Fibroblast of lung (primary cell): ENCODE results near the gene ARIH2. TPM values are rescaled to one million over a fixed set of nuclear protein-coding genes. Genes with fewer than 3 reads are reported as not detected.
"Not testable (repeated sequence)": the region's sequence is repeated elsewhere in the genome, so short reads cannot be mapped to it uniquely, and the experiment has no call there.

Experiments used
- DNase-seq, 2 donors: peaks; one replicate each; pipeline versions ENCODE4 v3.0.0 to v3.0.0-alpha.2; 2010; ENCODE audit warnings: low read depth in 2 of 2
- H2AFZ ChIP-seq: 2 replicates; pipeline ENCODE4 v1.5.1; 2012; ENCODE audit warnings: low read length, control low read depth, inconsistent platforms
- H3K27ac ChIP-seq: 2 replicates; pipeline ENCODE4 v1.5.1; 2011; ENCODE audit warnings: low read length, control low read depth; ENCODE audit not compliant: insufficient read depth
- H3K27me3 ChIP-seq: 2 replicates; pipeline ENCODE4 v1.5.1; 2011; ENCODE audit warnings: mild to moderate bottlenecking, low read length; ENCODE audit not compliant: control insufficient read depth, insufficient read depth
- H3K36me3 ChIP-seq: 2 replicates; pipeline ENCODE4 v1.5.1; 2011; ENCODE audit warnings: low read length; ENCODE audit not compliant: control insufficient read depth, insufficient read depth
- H3K4me1 ChIP-seq: 2 replicates; pipeline ENCODE4 v1.5.1; 2011; ENCODE audit warnings: low read length; ENCODE audit not compliant: control insufficient read depth, insufficient read depth; ENCODE audit errors: extremely low read depth
- H3K4me2 ChIP-seq: 2 replicates; pipeline ENCODE4 v1.5.1; 2011; ENCODE audit warnings: low read length, control low read depth; ENCODE audit not compliant: insufficient read depth; ENCODE audit errors: extremely low read depth
- H3K4me3 ChIP-seq, 4 experiments: fragments of 200-600 bp in 1 of 4; sonication (generic) in 1 of 4; replicated peaks in 1 of 4; 2 replicates each; pipeline ENCODE4 v1.5.1; 2011 to 2016; ENCODE audit warnings: low read length in 4 of 4, low read depth in 3 of 4, mild to moderate bottlenecking in 3 of 4, control low read depth in 2 of 4, inconsistent platforms in 1 of 4, mixed read lengths in 1 of 4; ENCODE audit not compliant: insufficient read depth in 1 of 4; ENCODE audit errors: control extremely low read depth in 1 of 4
- H3K79me2 ChIP-seq: 2 replicates; pipeline ENCODE4 v1.5.1; 2012; ENCODE audit warnings: mild to moderate bottlenecking, low read length, inconsistent platforms; ENCODE audit not compliant: control insufficient read depth, insufficient read depth
- H3K9ac ChIP-seq: 2 replicates; pipeline ENCODE4 v1.5.1; 2011; ENCODE audit warnings: mild to moderate bottlenecking, low read length, control low read depth; ENCODE audit not compliant: insufficient read depth
- H3K9me3 ChIP-seq: 2 replicates; pipeline ENCODE4 v1.5.1; 2012; ENCODE audit warnings: low read depth, low read length; ENCODE audit not compliant: control insufficient read depth, insufficient read depth
- H4K20me1 ChIP-seq: 2 replicates; pipeline ENCODE4 v1.5.1; 2011; ENCODE audit warnings: low read length; ENCODE audit not compliant: control insufficient read depth, insufficient read depth; ENCODE audit errors: extremely low read depth
- EZH2 ChIP-seq: IDR thresholded peaks from 2 replicates; pipeline ENCODE4 v1.5.1; 2012; ENCODE audit warnings: low read length, control low read depth, mild to moderate bottlenecking; ENCODE audit errors: missing control alignments
- polyA plus RNA-seq, 2 donors: library from polyadenylated mRNA; depleted of rRNA in 1 of 2; stranded (reverse) in 1 of 2; unstranded in 1 of 2; fragments of >200 nt; gene quantifications; 2 replicates each; pipeline ENCODE4 v1.2.1, GENCODE V29; 2011 to 2012; ENCODE audit warnings: missing spikeins in 1 of 2
- total RNA-seq: library from RNA; depleted of rRNA; stranded (reverse); fragments of >200 nt; gene quantifications from 2 replicates; pipeline ENCODE4 v1.2.1, GENCODE V29; 2014
- TF ChIP-seq, protein P1 (sequence below), 2 donors: IDR thresholded peaks in 1 of 2; conservative IDR thresholded peaks in 1 of 2; 1 replicate in 1 of 2; 2 replicates in 1 of 2; pipeline ENCODE4 v1.5.1; 2011 to 2012; ENCODE audit warnings: low read length in 2 of 2, control low read depth in 1 of 2, inconsistent platforms in 1 of 2, low read depth in 1 of 2, mild to moderate bottlenecking in 1 of 2

Gene ARIH2
- total and polyA plus RNA-seq, 2 donors (not counting 1 experiment from before 2014, with no cell fraction given) = 71.4 to 91.7 TPM

DNA sequence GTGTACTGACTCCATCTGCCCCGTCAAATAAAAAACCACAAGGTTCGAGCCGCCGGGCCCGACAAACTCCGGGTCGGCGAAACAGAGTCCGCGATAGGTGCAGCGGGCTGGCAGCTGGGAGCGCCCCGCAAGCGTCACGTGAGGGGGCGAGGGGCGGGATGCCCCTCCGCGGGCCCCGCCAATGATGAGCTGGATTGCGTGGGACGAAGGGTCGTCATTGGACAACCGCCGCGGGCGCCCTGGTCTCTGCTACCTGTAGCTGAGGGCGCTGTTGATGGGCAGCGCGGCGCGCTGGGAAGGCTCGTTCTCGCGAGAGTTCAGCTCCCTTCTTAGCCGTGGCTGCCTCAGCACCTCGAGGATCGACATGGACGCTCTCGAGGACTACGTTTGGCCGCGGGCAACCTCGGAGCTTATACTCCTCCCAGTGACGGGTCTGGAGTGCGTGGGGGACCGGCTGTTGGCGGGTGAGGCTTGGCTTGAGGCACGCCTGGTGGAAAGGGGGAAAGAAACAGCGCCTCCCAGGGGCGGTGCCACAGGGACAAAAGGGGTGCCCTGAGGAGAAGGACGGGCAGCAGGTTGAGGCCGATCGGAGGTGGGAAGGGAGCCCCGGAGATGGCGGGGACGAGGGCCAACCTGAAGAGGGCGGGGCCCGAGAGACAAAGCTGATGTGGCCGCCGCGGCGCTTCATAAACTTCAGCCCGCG lies 88.6 kb downstream of the ARIH2 start, which contains the start of gene WDR6:
TSS of gene WDR6 (plus strand) at position 324 of the 703 bp plus-strand sequence. CDS start at position 365, 41 bp downstream.
- TF ChIP-seq EZH2 = no peak
- TF ChIP-seq, protein P1, sequence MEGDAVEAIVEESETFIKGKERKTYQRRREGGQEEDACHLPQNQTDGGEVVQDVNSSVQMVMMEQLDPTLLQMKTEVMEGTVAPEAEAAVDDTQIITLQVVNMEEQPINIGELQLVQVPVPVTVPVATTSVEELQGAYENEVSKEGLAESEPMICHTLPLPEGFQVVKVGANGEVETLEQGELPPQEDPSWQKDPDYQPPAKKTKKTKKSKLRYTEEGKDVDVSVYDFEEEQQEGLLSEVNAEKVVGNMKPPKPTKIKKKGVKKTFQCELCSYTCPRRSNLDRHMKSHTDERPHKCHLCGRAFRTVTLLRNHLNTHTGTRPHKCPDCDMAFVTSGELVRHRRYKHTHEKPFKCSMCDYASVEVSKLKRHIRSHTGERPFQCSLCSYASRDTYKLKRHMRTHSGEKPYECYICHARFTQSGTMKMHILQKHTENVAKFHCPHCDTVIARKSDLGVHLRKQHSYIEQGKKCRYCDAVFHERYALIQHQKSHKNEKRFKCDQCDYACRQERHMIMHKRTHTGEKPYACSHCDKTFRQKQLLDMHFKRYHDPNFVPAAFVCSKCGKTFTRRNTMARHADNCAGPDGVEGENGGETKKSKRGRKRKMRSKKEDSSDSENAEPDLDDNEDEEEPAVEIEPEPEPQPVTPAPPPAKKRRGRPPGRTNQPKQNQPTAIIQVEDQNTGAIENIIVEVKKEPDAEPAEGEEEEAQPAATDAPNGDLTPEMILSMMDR (conservative IDR thresholded peaks at IDR 0.05 in 1 of 2, IDR thresholded peaks at IDR 0.05 in 1 of 2; ENCODE audit: low read depth in 1 of 2, low read length in 2 of 2) = peak; percentile 12 to 32
- Histone ChIP-seq H3K9ac (peak within 1 kb of the TSS; percentile 71), H3K79me2 (peaks cover 27% of the 10 kb centered on the region), H3K27me3 (no peaks in the 10 kb centered on the region), H3K9me3 (no peaks in the 10 kb centered on the region), H3K4me3 (peak within 1 kb of the TSS; percentile 51 to 84 (median 72)), H2AFZ (peak within 1 kb of the TSS; percentile 37), H3K27ac (peak within 1 kb of the TSS; percentile 85), H3K4me2 (peak within 1 kb of the TSS; percentile 99), H3K4me1 (peaks cover 4% of the 10 kb centered on the region), H3K36me3 (peaks cover 10% of the 10 kb centered on the region), H4K20me1 (no peaks in the 10 kb centered on the region)
- DNase-seq = peak; percentile 97

DNA sequence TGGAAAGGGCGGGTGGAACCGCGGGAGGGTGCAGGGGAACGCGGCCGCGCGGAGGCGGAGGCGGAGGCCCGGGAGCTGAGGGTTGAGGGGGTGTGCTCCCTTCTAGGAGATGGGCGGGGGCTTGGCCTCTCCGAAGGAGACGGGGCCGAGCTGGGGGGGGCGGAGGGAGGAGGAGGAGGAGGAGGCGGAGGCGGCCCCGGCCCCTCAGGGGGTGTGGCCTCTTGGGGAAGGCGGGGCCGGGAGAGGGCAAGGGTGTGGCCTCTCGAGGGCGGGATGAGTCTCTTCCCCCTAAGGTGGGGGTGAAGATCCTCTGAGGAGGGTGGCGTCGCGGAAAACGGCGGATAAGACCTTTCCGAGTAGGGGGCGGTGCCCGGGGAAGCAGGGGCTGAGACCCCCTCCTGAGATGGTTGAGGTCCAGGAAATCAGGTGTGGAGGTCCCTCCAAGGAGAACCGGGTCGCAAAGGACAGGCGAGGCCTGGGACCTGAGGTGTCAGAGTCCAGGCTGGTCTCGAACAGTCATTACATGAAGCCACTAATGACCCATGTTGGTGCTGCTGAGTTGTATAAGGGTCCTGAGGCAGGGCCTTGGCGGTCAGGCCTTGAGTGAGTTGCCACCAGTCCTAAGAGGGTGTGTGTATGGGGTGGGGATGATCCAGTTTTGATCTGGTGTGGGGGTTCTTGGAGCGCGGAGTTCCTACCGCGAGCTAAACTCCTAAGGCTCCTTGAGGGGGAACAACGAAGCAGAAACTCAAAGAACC lies 89.3 kb downstream of the ARIH2 start:
- H3K27ac ChIP-seq = peak overlapping the region; percentile 85
- no peaks in the 10 kb centered on the region for H4K20me1 ChIP-seq
- H3K9ac ChIP-seq = peak overlapping the region; percentile 71
- H2AFZ ChIP-seq = peak overlapping the region; percentile 37
- H3K79me2 ChIP-seq = peaks cover 35% of the 10 kb centered on the region
- H3K4me3 ChIP-seq = peak overlapping the region; percentile 51 to 84 (median 72)
- H3K9me3 ChIP-seq = no peaks in the 10 kb centered on the region
- peak overlapping the region; percentile 99 for H3K4me2 ChIP-seq
- H3K27me3 ChIP-seq = no peaks in the 10 kb centered on the region
- peaks cover 12% of the 10 kb centered on the region for H3K36me3 ChIP-seq
- peak; percentile 80 to 83 for DNase-seq
- TF ChIP-seq, protein P1 (conservative IDR thresholded peaks at IDR 0.05 in 1 of 2, IDR thresholded peaks at IDR 0.05 in 1 of 2; ENCODE audit: low read depth in 1 of 2, low read length in 2 of 2) = no peak
- TF ChIP-seq EZH2 = no peak
- peaks cover 4% of the 10 kb centered on the region for H3K4me1 ChIP-seq

DNA sequence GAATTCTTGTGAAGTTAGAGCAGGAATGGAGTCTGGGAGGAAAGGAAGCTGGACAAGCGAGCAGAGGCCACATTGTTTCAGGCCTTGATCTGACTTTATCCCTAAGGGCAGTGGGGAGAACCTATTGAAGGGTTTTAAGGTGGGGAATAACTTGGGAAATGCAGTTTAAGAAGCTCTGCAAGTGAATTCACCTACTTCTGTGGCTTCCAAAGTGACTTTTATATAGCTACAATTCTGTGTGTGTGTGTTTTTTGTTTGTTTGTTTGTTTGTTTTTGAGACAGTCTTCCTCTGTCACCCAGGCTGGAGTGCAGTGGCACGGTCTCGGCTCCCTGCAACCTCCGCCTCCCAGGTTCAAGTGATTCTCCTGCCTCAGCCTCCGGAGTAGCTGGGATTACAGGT lies 90.0 kb downstream of the ARIH2 start:
- Histone ChIP-seq H3K36me3 (peaks cover 13% of the 10 kb centered on the region), H3K4me2 (peak overlapping the region; percentile 99), H3K4me3 (peak overlapping the region; percentile 51 to 82 (median 65)), H3K79me2 (peaks cover 40% of the 10 kb centered on the region)
- H2AFZ ChIP-seq, H3K4me1 ChIP-seq, H3K9me3 ChIP-seq, H3K27me3 ChIP-seq, DNase-seq, H3K9ac ChIP-seq, H4K20me1 ChIP-seq, H3K27ac ChIP-seq: not testable (repeated sequence)
